GM12878 (cell line): ENCODE data around the gene MGMT. TPM values are rescaled to one million over a fixed set of nuclear protein-coding genes. Genes with fewer than 3 reads are reported as not detected.

ENCODE experiments used
- ATAC-seq: fragments of 200-7000 bp; cut with Tn5 transposase; 3 replicates; pipeline ENCODE4 v1.9.1; 2020; ENCODE audit warnings: mild to moderate bottlenecking, moderate library complexity
- BruUV-seq: library from RNA; stranded (reverse); fragments of 400-500 nt; replicated peaks from 2 replicates; lab custom pipeline; 2021; lab: Mats Ljungman, UMichigan
- CTCF ChIA-PET: fragments of 300-600 bp; sonication (Branson Sonifier 250); formaldehyde crosslinking; extraction: SDS; loops from one replicate; lab custom pipeline; 2021; ENCODE audit warnings: inconsistent platforms; lab: Yijun Ruan, JAX
- POLR2A ChIA-PET: fragments of 350-600 bp; formaldehyde crosslinking; extraction: SDS; loops from one replicate; lab custom pipeline; 2021; ENCODE audit warnings: inconsistent platforms; lab: Charles Lee
- RAD21 ChIA-PET: fragments of 300-600 bp; sonication (Branson Sonifier 250); formaldehyde crosslinking; loops from one replicate; lab custom pipeline; 2023; ENCODE audit warnings: antibody characterized with exemption; ENCODE audit not compliant: unreplicated experiment; lab: Charles Lee
- SMC1A ChIA-PET: fragments of 300-600 bp; sonication (Branson Sonifier 250); formaldehyde crosslinking; loops from one replicate; lab custom pipeline; 2023; ENCODE audit not compliant: unreplicated experiment, uncharacterized antibody; lab: Charles Lee
- DNase-seq: peaks from one replicate; pipeline ENCODE4 v3.0.0-alpha.2; 2011; ENCODE audit warnings: low read depth, low spot score
- FAIRE-seq: peaks from 3 replicates; lab custom pipeline; 2011; peaks lifted over from hg19 to GRCh38; lab: Jason Lieb, UNC
- H2AFZ ChIP-seq: 2 replicates; pipeline ENCODE4 v1.6.0; 2011; ENCODE audit warnings: low read depth, low read length, control low read depth; ENCODE audit not compliant: control insufficient read depth
- H3K27ac ChIP-seq: 2 replicates; pipeline ENCODE4 v1.5.1; 2011; ENCODE audit warnings: control low read depth; ENCODE audit not compliant: control insufficient read depth, insufficient read depth
- H3K27me3 ChIP-seq, 2 experiments: replicated peaks in 1 of 2; 2 replicates each; pipeline versions ENCODE4 v1.6.0 to v1.6.1; 2011; ENCODE audit warnings: low read length in 1 of 2; ENCODE audit not compliant: control insufficient read depth in 2 of 2, insufficient read depth in 2 of 2
- H3K36me3 ChIP-seq, 2 experiments: 2 replicates each; pipeline ENCODE4 v1.5.1; 2011; ENCODE audit warnings: low read length in 1 of 2; ENCODE audit not compliant: control insufficient read depth in 2 of 2, insufficient read depth in 2 of 2
- H3K4me1 ChIP-seq: 2 replicates; pipeline ENCODE4 v1.6.1; 2011; ENCODE audit warnings: mild to moderate bottlenecking, low read length, moderate library complexity, mixed read lengths; ENCODE audit not compliant: control insufficient read depth, insufficient read depth
- H3K4me2 ChIP-seq: 2 replicates; pipeline ENCODE4 v1.6.0; 2011; ENCODE audit warnings: control low read depth; ENCODE audit not compliant: control insufficient read depth, insufficient read depth
- H3K4me3 ChIP-seq: fragments of 200-600 bp; sonication (generic); 2 replicates; pipeline ENCODE4 v1.5.1; 2016
- H3K79me2 ChIP-seq: 2 replicates; pipeline ENCODE4 v1.6.0; 2011; ENCODE audit warnings: low read length; ENCODE audit not compliant: control insufficient read depth, insufficient read depth
- H3K9ac ChIP-seq: 2 replicates; pipeline ENCODE4 v1.8.0; 2011; ENCODE audit warnings: low read length, control low read depth, mixed read lengths; ENCODE audit not compliant: control insufficient read depth, insufficient read depth
- H3K9me3 ChIP-seq: replicated peaks from 3 replicates; pipeline ENCODE4 v1.5.1; 2011; ENCODE audit warnings: mild to moderate bottlenecking, low read length; ENCODE audit not compliant: control insufficient read depth, insufficient read depth
- H4K20me1 ChIP-seq: 2 replicates; pipeline ENCODE4 v1.6.0; 2011; ENCODE audit not compliant: control insufficient read depth, insufficient read depth
- BCL11A ChIP-seq: IDR thresholded peaks from 2 replicates; pipeline ENCODE4 v1.6.1; 2011; ENCODE audit warnings: low read depth, low read length
- BHLHE40 ChIP-seq, 2 experiments: fragments of 450-650 bp in 1 of 2; IDR thresholded peaks; 2 replicates each; pipeline ENCODE4 v1.6.1; 2011 to 2017; ENCODE audit warnings: low read depth in 2 of 2, borderline replicate concordance in 1 of 2, improper control_type of control experiment in 1 of 2, low read length in 1 of 2, mild to moderate bottlenecking in 1 of 2
- CEBPB ChIP-seq, 2 experiments: fragments of 150-350 bp in 1 of 2; IDR thresholded peaks; 2 replicates each; pipeline ENCODE4 v1.6.1; 2012 to 2014; ENCODE audit warnings: low read depth in 2 of 2, low read length in 2 of 2, borderline replicate concordance in 1 of 2, inconsistent platforms in 1 of 2
- EP300 ChIP-seq, 2 experiments: fragments of 150-350 bp in 1 of 2; IDR thresholded peaks; 2 replicates each; pipeline ENCODE4 v1.6.1; 2011 to 2012; ENCODE audit warnings: low read depth in 2 of 2, low read length in 2 of 2, borderline replicate concordance in 1 of 2, improper control_type of control experiment in 1 of 2, inconsistent platforms in 1 of 2; ENCODE audit not compliant: control insufficient read depth in 1 of 2
- FOS ChIP-seq: IDR thresholded peaks from 3 replicates; pipeline ENCODE4 v1.6.1; 2011; ENCODE audit warnings: borderline replicate concordance; ENCODE audit not compliant: insufficient read length; ENCODE audit errors: extremely low read depth
- FOXM1 ChIP-seq: IDR thresholded peaks from 2 replicates; pipeline ENCODE4 v1.6.1; 2012; ENCODE audit warnings: low read depth, mild to moderate bottlenecking, inconsistent platforms, low read length, moderate library complexity
- GABPA ChIP-seq: IDR thresholded peaks from 2 replicates; pipeline ENCODE4 v1.6.1; 2014; ENCODE audit warnings: antibody characterized with exemption, low read depth, mild to moderate bottlenecking, inconsistent platforms
- HDAC2 ChIP-seq: fragments of 200-600 bp; sonication (generic); IDR thresholded peaks from 2 replicates; pipeline ENCODE4 v1.6.1; 2017
- KLF5 ChIP-seq: fragments of 450-650 bp; IDR thresholded peaks from 2 replicates; pipeline ENCODE4 v1.6.1; 2014; ENCODE audit warnings: mild to moderate bottlenecking; ENCODE audit not compliant: partially characterized antibody
- MTA2 ChIP-seq: fragments of 450-650 bp; IDR thresholded peaks from 2 replicates; pipeline ENCODE4 v1.6.1; 2016; ENCODE audit warnings: low read depth, mild to moderate bottlenecking, moderate library complexity
- PAX5 ChIP-seq: IDR thresholded peaks from 2 replicates; pipeline ENCODE4 v1.6.1; 2011; ENCODE audit warnings: low read depth, low read length, borderline replicate concordance
- PBX3 ChIP-seq: IDR thresholded peaks from 2 replicates; pipeline ENCODE4 v1.6.1; 2011; ENCODE audit warnings: mild to moderate bottlenecking, low read depth, low read length, moderate library complexity; ENCODE audit not compliant: insufficient replicate concordance
- PKNOX1 ChIP-seq: fragments of 450-650 bp; IDR thresholded peaks from 2 replicates; pipeline ENCODE4 v1.6.1; 2016; ENCODE audit warnings: mild to moderate bottlenecking
- SPI1 ChIP-seq: IDR thresholded peaks from 2 replicates; pipeline ENCODE4 v1.6.1; 2011; ENCODE audit warnings: low read depth, mild to moderate bottlenecking, low read length, moderate library complexity, borderline replicate concordance; ENCODE audit not compliant: insufficient read depth
- ZZZ3 ChIP-seq: IDR thresholded peaks from 2 replicates; pipeline ENCODE4 v1.6.1; 2011; ENCODE audit warnings: low read depth; ENCODE audit not compliant: control insufficient read depth, insufficient read length
- WGBS: methylation state at CpG from one replicate; pipeline ENCODE4 v1.1.6; 2016; ENCODE audit warnings: low lambda C conversion rate; ENCODE audit not compliant: insufficient replicate concordance, insufficient coverage; ENCODE audit errors: missing lambda C conversion rate; 5-methylcytosine and 5-hydroxymethylcytosine counted together
- in situ Hi-C: fragments of 300-500 bp; cut with MboI; formaldehyde crosslinking; loops from 9 replicates; pipeline ENCODE4 v1.14.3; 2018; ENCODE audit warnings: mixed read lengths
- intact Hi-C: fragments of 100-400 bp; cut with micrococcal nuclease; formaldehyde crosslinking; loops from one replicate; pipeline ENCODE4 v1.14.2; 2022; ENCODE audit not compliant: unreplicated experiment
- polyA plus RNA-seq, 11 experiments: library from polyadenylated mRNA; depleted of rRNA in 4 of 11; unstranded in 6 of 11; stranded (reverse) in 5 of 11; fragments of >200 nt; fragmentation: Nextera tagmentation in 4 of 11; fragmentation: Illumina TruSeq in 1 of 11; extraction: Ambion mirVana in 4 of 11; extraction: Trizol in 1 of 11; gene quantifications; 1 replicate in 1 of 11; 2 replicates in 10 of 11; pipeline versions ENCODE4 v1.2.1 to v1.2.3, GENCODE V29; 2011 to 2016; ENCODE audit warnings: inconsistent platforms in 2 of 11, missing spikeins in 2 of 11, low read depth in 1 of 11
- total RNA-seq, 4 experiments: library from RNA; depleted of rRNA in 3 of 4; stranded (reverse); fragments of >200 nt in 3 of 4; fragmentation: Illumina TruSeq in 1 of 4; extraction: Trizol in 1 of 4; gene quantifications; 2 replicates each; pipeline versions ENCODE4 v1.2.1 to v1.2.3, GENCODE V29; 2013 to 2021
- TF ChIP-seq, protein P1 (sequence below): fragments of 450-650 bp; IDR thresholded peaks from 2 replicates; pipeline ENCODE4 v1.6.1; 2017; ENCODE audit warnings: mild to moderate bottlenecking, low read depth, inconsistent platforms; ENCODE audit not compliant: poor library complexity, severe bottlenecking
- TF ChIP-seq, protein P2 (sequence below): fragments of 450-650 bp; IDR thresholded peaks from 2 replicates; pipeline ENCODE4 v1.6.1; 2017; ENCODE audit warnings: low read depth, mild to moderate bottlenecking, moderate library complexity

MGMT gene
- total and polyA plus RNA-seq, 10 of the 15 experiments (the other 5 are each of a cell fraction or from before 2014, with no cell fraction given), result 0.16 to 24.2 (median 13.3) TPM

DNA sequence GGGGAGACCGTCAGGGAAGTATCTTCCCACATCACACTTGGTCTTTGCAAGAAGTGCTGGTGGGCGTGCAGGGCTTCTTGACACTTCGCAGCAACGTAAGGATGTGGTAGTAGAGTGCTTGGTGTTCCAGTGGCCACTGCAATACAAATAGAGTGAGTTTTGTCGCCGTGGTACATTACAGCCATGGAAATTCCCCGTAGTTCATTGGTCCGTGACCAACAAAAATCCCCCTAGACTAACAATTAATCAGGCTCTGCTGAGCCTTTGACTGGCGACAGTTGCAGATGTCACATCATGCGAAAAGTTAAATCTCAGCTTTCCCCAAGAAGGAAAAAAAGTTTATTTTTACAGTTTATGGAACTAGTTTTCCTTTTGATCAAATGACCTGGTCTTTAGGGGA, 134.7 kb downstream of the MGMT start:
- Histone ChIP-seq H3K9ac (no peak overlapping the region; the same call in 1 of the 2 replicates), H3K79me2 (no peaks in the 10 kb centered on the region), H3K4me1 (peaks cover 36% of the 10 kb centered on the region), H3K27ac (peak overlapping the region; percentile 52), H2AFZ (no peak overlapping the region), H3K4me3 (no peak overlapping the region), H3K27me3 (no peaks in the 10 kb centered on the region), H3K9me3 (no peaks in the 10 kb centered on the region), H3K4me2 (peak overlapping the region; percentile 61; the same call in 1 of the 2 replicates), H4K20me1 (no peaks in the 10 kb centered on the region), H3K36me3 (no peaks in the 10 kb centered on the region)
- ChIA-PET POLR2A (no interaction called here), SMC1A (interaction anchor here (0.8 kb wide), 1 partner anchor 101 kb away, joined by 3 read pairs; no protein-coding TSS in a partner anchor), CTCF (no interaction called here), RAD21 (no interaction called here)
- WGBS, result 22% methylated on average over 10 of the region's 10 CpGs
- BruUV-seq, result no TSS peak
- DNase-seq, result peak; percentile 73
- intact Hi-C loops (loop anchor here (5.0 kb wide), 2 partner anchors 134 to 526 kb away; partner anchors contain the start of gene MGMT), in situ Hi-C loops (no loop called here)
- peak; percentile 74 for ATAC-seq
- FAIRE-seq, result no peak
- TF ChIP-seq PKNOX1 (peak; percentile 92), PBX3 (peak; percentile 88), BCL11A (0 out of 2 replicates have a peak, but pooled peaks have one; percentile 32), CEBPB (IDR thresholded peaks at IDR 0.05; ENCODE audit: borderline replicate concordance in 1 of 2, low read depth in 2 of 2, low read length in 2 of 2) (no peak), FOXM1 (peak; percentile 49; the same call in 1 of the 2 replicates), FOS (no peak), GABPA (no peak), MTA2 (peak; percentile 69; the same call in 1 of the 2 replicates), ZZZ3 (no peak), HDAC2 (no peak), BHLHE40 (IDR thresholded peaks at IDR 0.05; ENCODE audit: borderline replicate concordance in 1 of 2, low read depth in 2 of 2, low read length in 1 of 2) (peak; percentile 19 to 31; a peak in 2 of 4 replicates), SPI1 (no peak), PAX5 (peak; percentile 96), EP300 (IDR thresholded peaks at IDR 0.05; ENCODE audit: borderline replicate concordance in 1 of 2, control insufficient read depth in 1 of 2, low read depth in 2 of 2, low read length in 2 of 2) (peak in 1 of 2 experiments; percentile 55; a peak in 1 of 4 replicates), KLF5 (no peak)
- TF ChIP-seq, protein P1, sequence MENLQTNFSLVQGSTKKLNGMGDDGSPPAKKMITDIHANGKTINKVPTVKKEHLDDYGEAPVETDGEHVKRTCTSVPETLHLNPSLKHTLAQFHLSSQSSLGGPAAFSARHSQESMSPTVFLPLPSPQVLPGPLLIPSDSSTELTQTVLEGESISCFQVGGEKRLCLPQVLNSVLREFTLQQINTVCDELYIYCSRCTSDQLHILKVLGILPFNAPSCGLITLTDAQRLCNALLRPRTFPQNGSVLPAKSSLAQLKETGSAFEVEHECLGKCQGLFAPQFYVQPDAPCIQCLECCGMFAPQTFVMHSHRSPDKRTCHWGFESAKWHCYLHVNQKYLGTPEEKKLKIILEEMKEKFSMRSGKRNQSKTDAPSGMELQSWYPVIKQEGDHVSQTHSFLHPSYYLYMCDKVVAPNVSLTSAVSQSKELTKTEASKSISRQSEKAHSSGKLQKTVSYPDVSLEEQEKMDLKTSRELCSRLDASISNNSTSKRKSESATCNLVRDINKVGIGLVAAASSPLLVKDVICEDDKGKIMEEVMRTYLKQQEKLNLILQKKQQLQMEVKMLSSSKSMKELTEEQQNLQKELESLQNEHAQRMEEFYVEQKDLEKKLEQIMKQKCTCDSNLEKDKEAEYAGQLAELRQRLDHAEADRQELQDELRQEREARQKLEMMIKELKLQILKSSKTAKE, result peak; percentile 36
- TF ChIP-seq, protein P2, sequence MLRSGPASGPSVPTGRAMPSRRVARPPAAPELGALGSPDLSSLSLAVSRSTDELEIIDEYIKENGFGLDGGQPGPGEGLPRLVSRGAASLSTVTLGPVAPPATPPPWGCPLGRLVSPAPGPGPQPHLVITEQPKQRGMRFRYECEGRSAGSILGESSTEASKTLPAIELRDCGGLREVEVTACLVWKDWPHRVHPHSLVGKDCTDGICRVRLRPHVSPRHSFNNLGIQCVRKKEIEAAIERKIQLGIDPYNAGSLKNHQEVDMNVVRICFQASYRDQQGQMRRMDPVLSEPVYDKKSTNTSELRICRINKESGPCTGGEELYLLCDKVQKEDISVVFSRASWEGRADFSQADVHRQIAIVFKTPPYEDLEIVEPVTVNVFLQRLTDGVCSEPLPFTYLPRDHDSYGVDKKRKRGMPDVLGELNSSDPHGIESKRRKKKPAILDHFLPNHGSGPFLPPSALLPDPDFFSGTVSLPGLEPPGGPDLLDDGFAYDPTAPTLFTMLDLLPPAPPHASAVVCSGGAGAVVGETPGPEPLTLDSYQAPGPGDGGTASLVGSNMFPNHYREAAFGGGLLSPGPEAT, result peak; percentile 85
